Neuronal stem cell (in vitro differentiated cells): ENCODE data around the gene SPDEF.

Experiments used
- DNase-seq: peaks from one replicate; pipeline ENCODE4 v3.0.0-alpha.2; 2013; ENCODE audit warnings: low spot score
- H2AFZ ChIP-seq: one replicate; pipeline ENCODE4 v1.6.1; 2013; ENCODE audit warnings: mild to moderate bottlenecking, low read length, inconsistent platforms
- H2AK5ac ChIP-seq: 2 replicates; pipeline ENCODE4 v1.6.1; 2013; ENCODE audit warnings: low read depth, mild to moderate bottlenecking, inconsistent platforms, low read length, moderate library complexity, mixed read lengths
- H2BK120ac ChIP-seq: 2 replicates; pipeline ENCODE4 v1.6.1; 2013; ENCODE audit warnings: low read depth, mild to moderate bottlenecking, inconsistent platforms, low read length, moderate library complexity, mixed read lengths
- H2BK12ac ChIP-seq: one replicate; pipeline ENCODE4 v1.6.1; 2013; ENCODE audit warnings: low read length, inconsistent platforms
- H2BK15ac ChIP-seq: 2 replicates; pipeline ENCODE4 v1.6.1; 2013; ENCODE audit warnings: mild to moderate bottlenecking, low read length, inconsistent platforms, mixed read lengths
- H2BK5ac ChIP-seq: one replicate; pipeline ENCODE4 v1.6.1; 2013; ENCODE audit warnings: inconsistent platforms, mild to moderate bottlenecking, low read length, moderate library complexity
- H3K14ac ChIP-seq: one replicate; pipeline ENCODE4 v1.6.1; 2013; ENCODE audit warnings: low read length, inconsistent platforms
- H3K18ac ChIP-seq: 2 replicates; pipeline ENCODE4 v1.6.1; 2013; ENCODE audit warnings: low read length, inconsistent platforms
- H3K23ac ChIP-seq: 2 replicates; pipeline ENCODE4 v1.6.1; 2013; ENCODE audit warnings: low read depth, mild to moderate bottlenecking, mixed read lengths, low read length, inconsistent platforms; ENCODE audit not compliant: poor library complexity
- H3K27ac ChIP-seq: replicated peaks from 3 replicates; pipeline ENCODE4 v1.5.1; 2013; ENCODE audit warnings: low read length, inconsistent platforms
- H3K27me3 ChIP-seq, 3 experiments: 2 replicates each; pipeline ENCODE4 v1.6.1; 2013; ENCODE audit warnings: low read length in 3 of 3, mild to moderate bottlenecking in 2 of 3, inconsistent platforms in 1 of 3, low read depth in 1 of 3, mixed read lengths in 1 of 3, moderate library complexity in 1 of 3; ENCODE audit not compliant: control insufficient read depth in 3 of 3, insufficient read depth in 3 of 3
- H3K36me3 ChIP-seq, 2 donors: replicated peaks in 1 of 2; 2 replicates each; pipeline ENCODE4 v1.6.1; 2013; ENCODE audit warnings: low read length in 2 of 2; ENCODE audit not compliant: control insufficient read depth in 2 of 2, insufficient read depth in 2 of 2
- H3K4ac ChIP-seq: 2 replicates; pipeline ENCODE4 v1.6.1; 2013; ENCODE audit warnings: inconsistent platforms, mild to moderate bottlenecking, low read length, moderate library complexity
- H3K4me1 ChIP-seq, 2 donors: 1 replicate in 1 of 2; 2 replicates in 1 of 2; pipeline ENCODE4 v1.6.1; 2013; ENCODE audit warnings: low read length in 2 of 2, low read depth in 1 of 2; ENCODE audit not compliant: control insufficient read depth in 2 of 2, insufficient read depth in 1 of 2
- H3K4me2 ChIP-seq: one replicate; pipeline ENCODE4 v1.6.1; 2013; ENCODE audit warnings: mild to moderate bottlenecking, low read length, inconsistent platforms; ENCODE audit not compliant: insufficient read depth, poor library complexity, severe bottlenecking
- H3K4me3 ChIP-seq, 2 donors: 2 replicates each; pipeline ENCODE4 v1.5.1; 2013; ENCODE audit warnings: low read length in 2 of 2, mild to moderate bottlenecking in 2 of 2, inconsistent platforms in 1 of 2, moderate library complexity in 1 of 2
- H3K79me1 ChIP-seq: one replicate; pipeline ENCODE4 v1.6.1; 2013; ENCODE audit warnings: low read depth, mild to moderate bottlenecking, inconsistent platforms, low read length, moderate library complexity
- H3K9ac ChIP-seq: one replicate; pipeline ENCODE4 v1.6.1; 2013; ENCODE audit warnings: mild to moderate bottlenecking, low read depth, low read length, inconsistent platforms; ENCODE audit not compliant: poor library complexity
- H3K9me3 ChIP-seq, 2 donors: replicated peaks in 1 of 2; 2 replicates each; pipeline versions ENCODE3 to v1.6.1; 2013; ENCODE audit warnings: low read length in 2 of 2, mild to moderate bottlenecking in 2 of 2, inconsistent platforms in 1 of 2, low read depth in 1 of 2, mixed read lengths in 1 of 2, moderate library complexity in 1 of 2; ENCODE audit not compliant: control insufficient read depth in 2 of 2, insufficient read depth in 1 of 2
- H4K8ac ChIP-seq: one replicate; pipeline ENCODE4 v1.6.1; 2013; ENCODE audit warnings: low read depth, mild to moderate bottlenecking, inconsistent platforms, low read length, moderate library complexity
- H4K91ac ChIP-seq: one replicate; pipeline ENCODE4 v1.6.1; 2013; ENCODE audit warnings: low read length, low read depth, mild to moderate bottlenecking, inconsistent platforms; ENCODE audit not compliant: poor library complexity
- WGBS, 2 donors: extraction: QIAGEN DNeasy Blood & Tissue Kit; methylation state at CpG; one replicate each; pipeline ENCODE4 v1.1.7; 2013; ENCODE audit warnings: missing lambda C conversion rate in 2 of 2, mixed read lengths in 1 of 2; ENCODE audit not compliant: insufficient read length in 2 of 2, insufficient replicate concordance in 1 of 2; ENCODE audit errors: extremely low coverage in 2 of 2; 5-methylcytosine and 5-hydroxymethylcytosine counted together

SPDEF gene

GRCh38 chr6:34578445-34579262 lies 22.5 kb upstream of the SPDEF start:
- Histone ChIP-seq H3K4me3 (no peak overlapping the region), H2AFZ (no peak overlapping the region), H3K9me3 (peaks cover 0 to 2% of the 10 kb centered on the region in 2 donors), H3K9ac (no peak overlapping the region), H3K4me2 (no peak overlapping the region), H3K27me3 (no peaks in the 10 kb centered on the region), H3K79me1 (no peaks in the 10 kb centered on the region), H2BK5ac (no peak overlapping the region), H2BK120ac (no peak overlapping the region), H3K14ac (no peak overlapping the region), H2BK15ac (no peak overlapping the region), H3K27ac (no peak overlapping the region), H3K18ac (peak overlapping the region; percentile 67), H4K8ac (no peak overlapping the region), H4K91ac (no peak overlapping the region), H2AK5ac (no peak overlapping the region), H3K4ac (no peak overlapping the region), H2BK12ac (no peak overlapping the region), H3K36me3 (peaks cover 2 to 4% of the 10 kb centered on the region in 2 donors), H3K4me1 (peaks cover 7 to 8% of the 10 kb centered on the region in 2 donors), H3K23ac (no peak overlapping the region)
- no peak for DNase-seq
- no CpG with 5 or more reads among the region's 7 CpGs for WGBS, 2 donors

DNA sequence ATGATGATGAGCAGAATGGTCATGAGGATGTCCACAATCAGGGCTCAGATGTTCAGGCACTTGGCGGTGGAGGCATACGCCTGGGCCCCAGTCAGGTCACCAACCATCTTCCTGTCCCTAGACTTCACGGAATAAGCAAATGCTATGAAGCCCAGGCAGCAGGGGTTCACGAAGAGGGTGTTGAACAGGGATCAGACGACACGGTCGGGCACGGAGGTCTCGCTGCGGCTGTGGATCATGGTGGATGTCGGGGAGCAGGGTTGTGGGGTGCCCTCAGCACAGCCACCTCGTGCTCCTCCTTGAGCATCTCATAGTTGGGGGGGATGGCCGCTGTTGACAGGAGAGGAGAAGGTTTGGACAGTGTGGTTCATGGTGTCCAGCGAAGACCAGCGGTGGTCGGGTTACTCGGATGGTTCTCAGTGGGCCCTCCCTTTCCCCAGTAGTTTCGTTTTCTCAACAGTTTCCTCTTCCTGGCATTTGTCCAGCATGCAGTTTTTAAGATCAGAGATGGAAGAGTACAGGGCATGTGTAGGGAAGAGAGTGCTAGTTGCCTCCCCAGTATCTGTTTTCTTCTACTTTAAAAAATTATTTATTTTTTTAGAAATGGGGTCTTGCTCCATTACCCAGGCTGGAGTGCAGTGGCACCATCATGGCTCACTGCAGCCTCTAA lies 20.3 kb upstream of the SPDEF start:
- no peak overlapping the region for H2BK5ac ChIP-seq
- H4K8ac ChIP-seq: no peak overlapping the region
- no peak overlapping the region for H3K27ac ChIP-seq
- peaks cover 7 to 8% of the 10 kb centered on the region in 2 donors for H3K4me1 ChIP-seq
- no peak overlapping the region for H2BK12ac ChIP-seq
- H2BK15ac ChIP-seq: no peak overlapping the region
- H3K9ac ChIP-seq: no peak overlapping the region
- no CpG with 5 or more reads among the region's 18 CpGs for WGBS, 2 donors
- no peak overlapping the region for H4K91ac ChIP-seq
- no peak overlapping the region for H3K4me2 ChIP-seq
- peak overlapping the region; percentile 2 for H3K14ac ChIP-seq
- peaks cover 0 to 2% of the 10 kb centered on the region in 2 donors for H3K9me3 ChIP-seq
- no peak overlapping the region for H2AFZ ChIP-seq
- H3K36me3 ChIP-seq: peaks cover 0 to 2% of the 10 kb centered on the region in 2 donors
- H3K4ac ChIP-seq: no peak overlapping the region
- no peak overlapping the region for H2BK120ac ChIP-seq
- H3K18ac ChIP-seq: peak overlapping the region; percentile 68
- no peaks in the 10 kb centered on the region for H3K79me1 ChIP-seq
- H2AK5ac ChIP-seq: no peak overlapping the region
- H3K4me3 ChIP-seq: peak overlapping the region in 1 of 2 donors; percentile 21
- no peaks in the 10 kb centered on the region for H3K27me3 ChIP-seq
- no peak for DNase-seq
- H3K23ac ChIP-seq: no peak overlapping the region

GRCh38 chr6:34575326-34575725 lies 19.2 kb upstream of the SPDEF start:
- DNase-seq: no peak
- Histone ChIP-seq H4K8ac (no peak overlapping the region), H2AK5ac (no peak overlapping the region), H3K14ac (no peak overlapping the region), H3K4me3 (no peak overlapping the region), H4K91ac (no peak overlapping the region), H3K4me2 (no peak overlapping the region), H2BK120ac (no peak overlapping the region), H2BK15ac (no peak overlapping the region), H2AFZ (no peak overlapping the region), H3K9ac (no peak overlapping the region), H3K18ac (peak overlapping the region; percentile 60), H3K27me3 (no peaks in the 10 kb centered on the region), H3K23ac (no peak overlapping the region), H3K36me3 (no peaks in the 10 kb centered on the region), H2BK12ac (no peak overlapping the region), H3K79me1 (no peaks in the 10 kb centered on the region), H2BK5ac (no peak overlapping the region), H3K27ac (no peak overlapping the region), H3K4ac (no peak overlapping the region), H3K9me3 (peaks cover 0 to 2% of the 10 kb centered on the region in 2 donors), H3K4me1 (no peaks in the 10 kb centered on the region)
- WGBS, 2 donors: no CpG with 5 or more reads among the region's 3 CpGs

GRCh38 chr6:34574647-34575293 lies 18.6 kb upstream of the SPDEF start:
- H2BK12ac ChIP-seq: no peak overlapping the region
- no peak overlapping the region for H2AFZ ChIP-seq
- no peak overlapping the region for H3K27ac ChIP-seq
- H3K9ac ChIP-seq: no peak overlapping the region
- no peak overlapping the region for H3K14ac ChIP-seq
- no peaks in the 10 kb centered on the region for H3K4me1 ChIP-seq
- no peak for DNase-seq
- no peak overlapping the region for H3K23ac ChIP-seq
- peaks cover 0 to 2% of the 10 kb centered on the region in 2 donors for H3K9me3 ChIP-seq
- no peaks in the 10 kb centered on the region for H3K79me1 ChIP-seq
- H2BK120ac ChIP-seq: no peak overlapping the region
- no CpG with 5 or more reads among the region's 10 CpGs for WGBS, 2 donors
- no peak overlapping the region for H4K91ac ChIP-seq
- no peak overlapping the region for H3K4me3 ChIP-seq
- H2AK5ac ChIP-seq: no peak overlapping the region
- no peaks in the 10 kb centered on the region for H3K27me3 ChIP-seq
- H2BK5ac ChIP-seq: no peak overlapping the region
- H4K8ac ChIP-seq: no peak overlapping the region
- no peak overlapping the region for H3K4me2 ChIP-seq
- H3K36me3 ChIP-seq: no peaks in the 10 kb centered on the region
- no peak overlapping the region for H3K4ac ChIP-seq
- H2BK15ac ChIP-seq: no peak overlapping the region
- no peak overlapping the region for H3K18ac ChIP-seq
